AG20443 (cell line): ENCODE results near the gene PDE4D.

Experiments
- DNase-seq: peaks from one replicate; pipeline ENCODE4 v3.0.0; 2012; ENCODE audit warnings: low spot score, mixed read lengths

The PDE4D gene

DNA sequence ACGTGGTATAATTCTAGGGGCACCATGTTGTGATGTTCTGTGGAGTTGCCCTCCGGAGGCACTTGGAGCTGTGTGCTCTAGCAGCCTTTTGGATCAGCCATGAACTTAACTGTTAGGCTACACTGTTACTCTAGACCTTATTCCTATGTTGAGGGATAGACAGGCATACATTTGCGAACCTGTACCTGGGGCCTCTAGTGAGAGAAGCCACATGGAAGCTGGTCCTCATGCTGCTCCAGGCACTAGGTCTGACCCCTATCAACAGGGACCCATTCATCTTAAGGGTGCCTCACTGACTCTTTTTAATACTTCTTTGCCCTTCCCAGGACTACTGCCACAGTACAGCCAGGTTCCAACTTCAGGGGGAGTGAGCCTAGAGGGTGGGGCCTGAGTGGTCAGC is 715.9 kb downstream of the PDE4D start:
- no peak for DNase-seq

DNA sequence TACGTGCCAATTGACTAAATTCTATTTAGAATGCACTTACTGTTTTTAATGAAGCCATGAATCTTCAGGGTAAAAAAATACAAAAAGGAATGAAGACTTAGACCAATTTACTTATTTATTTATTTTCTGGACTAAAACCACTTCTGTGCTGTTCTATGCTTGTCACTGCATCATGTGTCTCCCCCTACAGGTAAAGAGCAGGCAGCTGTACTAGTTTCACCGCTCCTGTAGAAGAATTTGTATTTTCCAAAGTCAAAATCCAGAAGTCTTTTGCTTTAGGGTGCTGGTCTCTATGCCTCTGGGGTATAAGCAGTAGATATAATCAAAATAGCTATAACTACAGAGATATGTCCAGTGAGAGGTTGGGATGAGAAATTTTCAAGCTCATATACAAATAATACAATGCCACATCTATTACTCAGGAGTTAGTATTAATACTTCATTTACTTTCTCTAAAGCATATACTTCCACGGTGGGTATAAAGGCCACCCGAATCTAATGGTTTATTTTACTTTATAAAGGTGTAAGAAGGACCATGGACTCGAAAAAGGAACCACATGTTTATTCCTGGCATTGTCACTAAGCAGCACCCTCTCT is 719.2 kb downstream of the PDE4D start:
- peak; percentile 69 for DNase-seq

DNA sequence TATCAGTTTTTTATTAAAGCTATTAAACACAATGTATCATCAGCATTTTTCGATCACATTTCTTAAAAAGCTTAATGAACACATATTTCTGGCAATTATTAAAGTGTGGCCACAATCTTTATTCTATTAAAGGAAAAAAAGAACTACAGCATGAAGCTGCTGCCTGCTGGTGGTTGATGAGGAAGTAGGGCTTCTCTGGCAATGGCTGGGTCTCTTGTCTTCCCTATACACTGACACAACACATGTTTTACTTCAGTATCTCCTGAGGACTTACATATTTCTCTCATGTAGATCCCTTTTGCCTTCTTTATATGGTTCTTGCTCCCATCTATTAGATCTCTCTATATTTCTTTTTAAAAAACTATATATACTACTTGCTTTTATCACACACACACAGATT is 719.9 kb downstream of the PDE4D start:
- DNase-seq, result no peak

DNA sequence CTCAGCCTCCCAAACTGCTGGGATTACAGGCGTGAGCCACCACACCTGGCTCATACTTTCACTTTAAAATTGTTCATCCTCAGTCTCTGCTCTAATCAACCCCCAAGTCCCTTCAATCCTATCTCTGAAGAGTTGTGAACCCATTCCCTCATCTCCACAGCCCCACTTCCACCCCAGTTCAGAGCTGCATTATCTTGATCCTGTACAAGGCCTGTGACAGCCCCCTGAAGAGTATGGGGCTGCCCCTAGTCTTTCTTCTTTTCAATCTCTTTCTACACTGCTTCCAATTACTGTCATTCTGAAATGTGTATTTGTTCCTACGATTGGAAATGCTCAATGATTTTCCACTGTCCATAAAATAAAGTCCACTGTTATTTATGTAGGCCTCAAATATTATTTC is 722.4 kb downstream of the PDE4D start:
- DNase-seq, result no peak

DNA sequence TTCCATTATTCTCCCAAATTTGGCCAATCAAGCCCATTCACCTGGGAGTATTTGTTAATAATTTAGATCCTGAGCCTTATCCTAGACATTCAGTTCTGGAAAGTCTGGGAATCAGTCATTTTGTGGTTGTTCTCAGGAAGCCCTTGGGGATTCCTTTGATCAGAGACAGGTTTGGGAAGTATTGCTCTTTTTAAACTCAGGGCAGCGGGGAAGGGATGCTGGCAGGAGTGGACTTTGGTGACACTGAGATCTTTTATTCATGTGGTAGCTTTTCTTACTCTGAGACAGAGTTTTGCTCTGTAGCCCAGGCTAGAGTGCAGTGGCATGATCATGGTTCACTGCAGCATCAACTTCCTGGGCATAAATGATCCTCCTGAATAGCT is 723.8 kb downstream of the PDE4D start:
- DNase-seq, result no peak

DNA sequence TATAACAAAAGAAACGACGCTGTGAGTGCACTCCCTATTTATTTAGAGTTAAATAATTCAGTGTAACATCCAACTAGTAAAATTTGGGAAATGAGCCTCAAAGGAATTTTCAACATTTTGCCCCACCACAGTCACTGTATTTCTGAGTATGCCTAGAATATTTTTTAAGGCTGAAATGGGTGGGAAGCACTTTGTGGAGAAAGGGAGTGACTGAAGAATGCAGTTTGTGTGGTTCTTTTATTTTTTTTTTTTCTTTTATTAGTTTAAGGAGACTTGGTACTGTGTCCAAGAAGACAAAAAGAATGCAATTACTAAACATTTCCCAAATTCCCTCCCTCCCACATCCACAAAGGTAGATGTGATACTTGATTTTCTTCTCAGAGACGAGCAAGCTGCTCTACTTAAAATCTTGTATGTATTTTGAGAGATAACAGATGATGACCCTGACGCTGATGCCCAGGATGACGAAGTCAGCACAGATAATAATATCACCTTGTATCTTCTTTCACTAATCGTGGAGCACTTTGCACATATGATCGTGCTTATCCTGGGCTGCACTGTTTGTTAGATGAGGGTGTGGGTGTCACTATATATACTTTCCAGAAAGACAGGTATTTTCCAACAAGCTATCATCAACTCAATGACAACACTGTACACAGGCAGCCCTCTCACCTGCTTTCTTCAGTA is 724.3 kb downstream of the PDE4D start:
- DNase-seq, result peak; percentile 27

DNA sequence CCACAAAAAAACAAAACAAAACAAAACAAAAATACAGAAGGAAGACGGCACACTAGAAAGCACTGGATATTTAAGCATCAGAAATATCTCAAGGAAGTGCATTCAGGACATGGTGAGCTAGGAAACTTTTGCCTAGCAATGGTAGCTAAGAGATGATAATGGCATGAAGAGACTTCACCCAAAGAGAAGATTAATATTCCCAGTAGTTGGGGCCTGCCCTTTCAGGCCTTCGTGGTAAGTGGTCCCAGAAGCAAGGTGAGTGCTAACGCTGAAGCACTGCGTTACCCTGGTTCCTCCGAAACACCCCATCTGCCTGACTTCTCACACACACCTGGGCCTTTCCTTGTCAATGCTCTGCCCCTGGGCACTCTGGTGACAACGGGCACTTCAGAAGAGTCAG is 725.5 kb downstream of the PDE4D start:
- DNase-seq, result no peak

DNA sequence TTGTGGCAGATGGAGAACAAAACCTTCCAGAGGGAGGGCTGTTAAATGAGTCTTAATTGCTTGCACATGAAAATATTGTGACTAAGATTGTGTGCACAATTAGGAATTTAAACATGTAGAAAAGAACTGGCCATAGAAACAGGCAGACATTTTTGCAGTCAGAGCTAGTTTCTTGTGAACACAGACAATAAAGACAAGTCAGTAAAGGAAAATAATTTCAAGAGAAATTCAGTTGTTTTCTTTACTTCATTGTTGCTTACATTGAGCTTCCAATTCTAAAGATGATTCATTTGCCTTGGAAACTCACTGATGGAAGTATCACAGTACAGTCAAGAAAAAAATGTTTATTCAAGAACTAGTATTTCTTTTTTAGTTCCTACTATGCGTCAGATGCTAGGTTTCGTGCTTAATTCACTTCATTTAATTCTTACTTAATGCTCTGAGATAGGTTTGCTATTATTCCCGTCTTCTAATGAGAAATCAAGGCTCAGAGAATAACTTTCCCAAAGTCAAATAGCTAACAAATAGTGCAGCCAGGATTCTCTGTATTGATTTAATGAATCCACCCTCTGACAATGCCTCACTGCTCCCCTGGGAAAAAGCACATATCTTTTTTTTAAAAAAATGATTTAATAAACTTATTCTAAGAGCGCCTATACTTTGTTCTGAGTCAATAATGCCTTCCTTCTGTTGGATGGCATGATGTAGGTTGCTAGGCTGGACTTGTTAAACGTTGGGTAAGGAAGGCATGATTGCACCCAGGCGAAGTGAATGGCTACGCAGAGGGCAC is 729.3 kb downstream of the PDE4D start:
- peak; percentile 47 for DNase-seq

DNA sequence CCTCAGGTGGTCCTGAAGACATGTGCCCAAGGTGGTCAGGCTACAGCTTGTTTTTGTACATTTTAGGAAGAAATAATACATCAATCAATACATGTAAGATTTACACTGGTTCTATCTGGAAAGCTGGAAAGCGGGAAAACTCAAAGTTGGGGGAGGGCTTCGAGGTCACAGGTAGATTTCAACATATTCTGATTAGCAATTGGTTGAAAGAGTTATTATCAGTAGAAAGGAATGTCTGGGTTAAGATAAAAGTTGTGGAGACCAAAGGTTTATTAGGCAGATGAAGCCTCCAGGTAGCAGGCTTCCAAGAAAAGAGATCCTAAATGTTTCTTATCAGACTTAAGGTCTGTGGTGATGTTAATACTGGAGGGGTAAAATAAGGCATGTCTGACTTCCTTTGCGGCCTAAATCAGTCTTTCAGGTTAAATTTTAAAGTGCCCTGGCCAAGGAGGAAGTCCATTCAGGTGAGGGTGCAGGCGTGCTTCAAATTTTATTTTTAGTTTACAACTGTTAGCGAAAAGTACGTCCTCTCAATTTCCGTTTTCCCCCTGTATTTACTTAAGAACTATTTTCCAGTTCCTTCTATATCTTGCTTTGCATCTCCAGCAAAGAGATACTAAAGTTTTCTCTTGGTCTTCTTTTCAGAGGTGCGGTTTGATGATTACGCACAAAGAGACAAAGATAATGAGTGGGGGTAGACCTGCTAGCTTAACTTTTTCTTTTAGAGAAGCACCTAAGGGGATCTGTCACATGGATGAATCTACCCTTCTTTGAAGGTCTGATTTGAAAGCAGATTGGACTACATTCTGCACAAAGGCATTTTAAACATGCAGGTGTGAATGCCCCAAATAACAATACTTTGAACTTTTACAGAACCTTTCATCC is 732.1 kb downstream of the PDE4D start:
- DNase-seq, result no peak

DNA sequence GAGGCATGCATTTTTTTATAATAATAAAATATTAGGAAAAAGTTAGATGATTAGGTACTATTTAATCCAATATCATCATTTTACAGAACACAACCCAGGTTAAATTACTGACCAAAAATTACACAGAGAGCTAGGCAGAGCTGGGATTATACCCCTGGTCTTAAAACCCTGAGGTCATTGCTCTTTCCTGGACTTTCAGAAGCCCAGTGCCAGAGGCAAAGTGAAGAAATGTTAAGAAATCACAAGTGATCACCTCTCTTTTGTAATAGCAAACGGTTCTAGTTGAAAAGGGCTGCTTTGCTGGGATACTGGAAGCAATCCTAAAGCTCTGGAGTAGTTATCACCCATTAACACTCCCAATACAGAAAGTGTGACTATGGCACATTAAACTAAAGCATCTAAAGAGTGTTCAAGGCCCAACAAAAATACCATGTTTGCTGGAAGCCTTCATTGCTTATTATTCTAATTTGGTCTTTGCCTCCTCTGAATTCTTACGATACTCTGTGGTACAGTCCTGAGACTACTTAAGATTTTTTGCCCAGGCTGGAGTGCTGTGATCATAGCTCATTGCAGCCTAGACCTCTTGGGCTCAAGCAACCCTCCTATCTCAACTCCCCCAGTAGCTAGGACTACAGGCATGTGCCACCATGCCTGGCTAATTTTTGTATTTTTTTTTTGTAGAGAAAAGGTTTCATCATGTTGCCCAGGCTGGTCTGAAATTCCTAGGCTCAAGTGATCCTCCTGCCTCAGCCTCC is 734.7 kb downstream of the PDE4D start:
- DNase-seq, result no peak

DNA sequence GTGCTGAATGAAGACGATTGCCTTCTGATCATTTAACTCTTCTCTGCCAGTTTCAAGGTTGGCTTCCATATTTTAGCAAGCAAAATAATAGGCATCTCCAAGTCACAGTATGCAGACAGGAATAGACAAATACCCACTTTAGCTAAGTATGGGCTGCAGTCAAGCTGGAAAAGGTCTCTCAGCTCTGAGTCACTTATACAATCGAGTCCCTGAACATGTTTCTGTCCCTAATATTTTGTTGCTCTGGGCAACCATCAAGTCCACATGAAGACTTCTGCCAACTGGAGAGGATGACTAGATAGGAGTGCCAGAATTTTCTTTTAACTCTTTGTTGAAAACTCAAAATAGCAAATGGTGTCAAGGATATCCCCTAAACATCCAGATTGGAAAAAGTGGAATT is 735.4 kb downstream of the PDE4D start:
- no peak for DNase-seq

DNA sequence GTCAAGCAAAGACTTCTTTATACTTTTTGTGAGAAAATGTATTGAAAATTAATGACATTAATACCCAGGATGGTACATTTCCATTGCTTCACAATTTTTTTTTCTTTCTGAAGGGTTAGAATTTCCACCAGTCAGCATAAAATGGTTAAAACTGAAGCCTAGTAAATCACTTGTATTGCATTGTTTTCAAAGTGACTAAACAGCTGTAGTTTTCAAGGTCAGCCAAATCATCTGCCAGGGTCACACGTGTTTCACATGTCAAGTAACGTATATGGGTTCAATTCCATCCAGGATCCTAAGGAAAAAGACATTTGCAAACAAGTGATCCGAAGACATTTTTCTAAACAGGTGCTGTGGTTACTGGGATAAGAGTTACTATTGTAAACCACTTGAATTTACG is 736.5 kb downstream of the PDE4D start:
- no peak for DNase-seq

DNA sequence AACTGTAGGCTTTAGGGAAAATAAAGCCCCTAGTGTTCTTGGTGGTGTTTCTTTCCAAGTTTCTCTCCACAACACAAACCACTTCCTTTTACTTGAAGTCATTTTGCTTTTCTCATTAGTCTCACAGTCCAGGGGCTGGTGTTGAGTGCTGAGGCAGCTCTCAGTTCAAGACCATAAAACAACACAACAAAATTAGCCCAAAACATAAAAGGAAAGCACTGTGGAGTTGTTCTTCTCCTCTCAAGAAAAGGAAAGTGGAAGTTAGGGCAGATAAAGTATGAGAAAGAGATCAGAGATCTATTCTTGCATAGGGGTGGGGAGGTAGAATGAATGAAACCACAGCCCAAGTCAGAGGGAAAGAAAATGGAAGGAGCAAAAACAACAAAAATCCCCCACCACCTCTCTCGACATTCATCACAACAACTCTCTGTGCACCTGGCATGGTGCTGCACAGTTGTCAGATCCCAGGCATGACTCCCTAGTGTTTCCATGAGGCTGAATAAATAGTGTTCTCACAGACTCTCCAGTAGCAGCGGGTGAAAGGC is 740.8 kb downstream of the PDE4D start:
- DNase-seq, result no peak

DNA sequence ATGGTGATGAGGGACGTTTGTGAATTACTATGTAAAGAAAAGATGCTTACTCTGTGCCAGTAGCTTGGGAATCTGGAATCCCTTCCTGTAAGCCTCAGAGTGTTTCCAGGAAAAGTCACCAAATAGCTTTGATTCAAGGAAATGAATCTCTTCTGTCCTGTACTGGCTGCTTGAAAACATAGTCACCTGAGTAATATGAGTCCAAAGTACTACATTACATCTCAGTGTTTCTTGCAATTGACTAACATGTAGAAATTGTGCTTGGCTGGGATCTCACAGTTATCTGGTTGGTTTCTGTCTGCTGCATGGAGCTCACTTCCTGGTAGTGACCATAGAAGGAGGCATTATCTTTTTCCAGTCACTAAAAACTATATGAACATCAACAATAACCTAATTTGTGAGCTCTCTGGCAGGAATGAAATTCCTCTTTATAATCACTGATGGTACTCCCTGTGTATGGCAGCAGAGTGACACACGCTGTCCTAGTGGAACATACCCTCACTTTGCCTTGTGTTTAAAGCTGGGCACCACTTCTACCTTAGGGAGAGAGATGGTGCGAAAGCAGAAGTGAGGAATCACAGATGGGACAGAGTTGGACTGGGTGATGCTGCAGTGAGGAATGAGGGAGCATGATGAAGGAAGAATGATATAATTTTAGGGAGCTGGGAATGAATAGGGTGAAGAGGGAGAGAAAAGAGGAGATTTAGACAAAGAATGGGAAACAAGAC is 742.2 kb downstream of the PDE4D start:
- DNase-seq, result no peak

DNA sequence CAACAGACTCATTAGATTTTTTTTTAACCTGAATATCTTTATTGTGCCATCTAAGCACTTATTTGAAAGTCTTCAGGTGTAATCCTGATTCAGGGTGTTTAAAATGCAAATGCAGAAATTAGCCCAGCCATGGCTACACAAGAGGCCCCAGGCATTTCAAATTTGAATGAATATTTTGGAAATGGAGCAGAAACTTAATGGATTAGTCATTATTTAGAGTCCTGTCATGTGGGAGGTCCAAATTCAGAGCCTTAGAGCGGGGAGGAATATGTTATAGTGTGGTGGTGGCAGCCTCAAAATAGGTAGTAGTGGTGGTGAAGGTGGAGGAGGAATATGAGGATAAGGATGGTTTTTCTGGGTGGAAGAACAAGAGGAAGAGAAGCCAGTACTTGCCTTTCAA is 743.7 kb downstream of the PDE4D start:
- DNase-seq, result no peak

DNA sequence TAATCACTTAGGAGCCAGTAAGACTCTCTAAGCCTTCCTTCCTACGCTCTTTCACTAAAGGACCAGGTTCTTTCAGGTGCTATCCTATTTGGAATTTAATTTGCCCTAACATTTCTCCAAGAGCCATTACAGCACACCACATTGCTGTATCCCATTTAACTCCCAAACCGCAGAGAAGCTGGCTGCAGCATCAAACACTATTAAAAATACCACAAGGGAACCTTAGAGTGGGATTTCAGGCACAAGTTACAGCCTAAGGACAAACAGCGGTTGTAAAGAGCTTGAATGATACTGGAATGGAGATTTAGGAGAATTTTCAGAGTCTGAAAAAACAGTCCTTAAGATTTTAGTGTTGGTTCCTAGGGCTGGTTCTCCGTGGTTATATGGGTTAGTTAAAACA is 744.3 kb downstream of the PDE4D start:
- DNase-seq, result no peak

DNA sequence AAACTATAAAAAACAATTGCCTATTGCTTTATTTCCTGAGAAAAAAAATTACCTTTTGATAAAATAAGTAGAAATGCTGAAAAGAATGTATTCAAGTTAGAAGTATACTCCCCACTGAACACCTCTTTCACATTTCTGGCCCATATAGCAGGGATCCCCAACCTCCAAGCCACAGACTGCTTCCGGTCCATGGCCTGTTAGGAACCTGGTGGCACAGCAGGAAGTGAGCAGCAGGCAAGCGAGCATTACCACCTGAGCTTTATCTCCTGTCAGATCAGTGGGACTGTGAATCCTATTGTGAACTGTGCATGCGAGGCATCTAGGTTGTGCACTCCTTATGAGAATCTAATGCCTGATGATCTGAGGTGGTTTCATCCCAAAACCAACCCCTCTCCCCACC is 746.8 kb downstream of the PDE4D start:
- no peak for DNase-seq

DNA sequence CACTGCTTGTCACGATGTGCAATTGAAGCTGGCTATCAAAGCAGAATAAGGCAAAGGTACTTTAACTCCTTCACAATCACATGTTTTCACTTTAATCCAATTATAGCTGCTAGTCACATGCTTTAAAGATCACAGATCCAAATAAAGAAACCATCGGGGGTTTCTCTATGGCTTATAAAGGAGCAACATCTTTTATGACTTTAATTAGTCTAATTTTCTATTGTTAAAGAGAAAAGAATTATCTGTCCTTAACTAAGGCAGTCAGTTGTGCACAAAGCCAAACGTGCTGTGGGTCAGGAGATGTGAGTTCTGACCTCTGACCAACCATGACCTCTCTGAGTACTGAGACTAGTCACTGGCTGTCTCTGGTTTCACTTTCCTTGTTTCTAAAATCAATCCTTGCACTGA is 749.6 kb downstream of the PDE4D start:
- no peak for DNase-seq

DNA sequence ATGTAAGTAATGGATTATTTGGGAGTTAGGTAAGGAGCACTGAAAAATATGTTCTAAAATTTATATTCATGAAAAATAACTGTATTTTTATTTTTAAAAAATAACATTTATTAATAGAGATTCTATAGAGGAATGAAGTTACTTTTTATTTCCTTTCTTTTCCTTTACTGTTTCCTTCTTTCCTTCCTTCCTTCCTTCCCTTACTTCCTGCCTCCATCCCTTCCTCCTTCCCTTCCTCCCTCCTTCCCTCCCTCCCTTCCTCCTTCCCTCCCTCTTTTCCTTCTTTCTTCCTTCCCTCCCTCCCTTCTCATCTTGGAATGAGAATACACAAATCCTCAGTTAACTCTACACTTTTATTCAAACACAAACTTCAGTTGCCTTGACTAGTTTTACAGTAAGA is 750.6 kb downstream of the PDE4D start:
- DNase-seq, result no peak

DNA sequence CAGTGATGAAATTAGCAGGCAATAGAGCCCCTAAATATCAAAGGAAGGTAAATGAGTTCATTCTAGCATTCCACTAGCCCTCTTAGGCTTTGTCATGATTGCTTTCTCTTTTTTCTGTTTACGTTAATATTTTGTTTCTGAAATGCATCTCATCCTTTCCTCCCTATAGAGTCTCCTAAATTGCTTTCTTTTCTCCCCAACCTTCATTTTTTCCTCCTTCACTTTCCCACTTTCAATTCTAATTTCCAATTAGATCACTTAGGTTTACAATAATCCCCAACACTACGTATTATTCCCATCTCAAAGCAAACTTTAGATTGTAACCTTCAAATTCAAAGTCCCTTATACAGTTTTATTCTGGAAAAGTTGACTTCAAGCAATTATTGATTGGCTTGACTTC is 751.4 kb downstream of the PDE4D start:
- no peak for DNase-seq

DNA sequence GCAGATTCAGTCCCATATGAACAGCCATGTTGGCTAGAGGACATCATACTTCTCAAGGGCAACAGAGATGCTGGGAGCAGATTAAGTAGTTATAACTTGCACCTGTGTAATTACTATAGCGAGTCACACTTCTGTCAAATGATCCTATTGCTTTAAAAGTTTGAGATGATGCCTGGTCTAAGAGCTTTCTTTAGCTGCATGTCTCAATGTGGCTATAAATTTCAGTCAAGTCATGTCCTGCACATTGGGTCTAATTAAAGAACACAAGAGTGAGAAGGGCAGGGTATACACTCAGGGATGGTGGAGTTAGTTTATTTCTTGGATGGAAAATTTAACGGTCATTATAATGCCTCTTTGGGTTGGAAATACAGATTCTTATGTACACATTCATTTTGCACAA is 753.4 kb downstream of the PDE4D start:
- no peak for DNase-seq
